ENCODE results near the gene SPATA21.

DNA sequence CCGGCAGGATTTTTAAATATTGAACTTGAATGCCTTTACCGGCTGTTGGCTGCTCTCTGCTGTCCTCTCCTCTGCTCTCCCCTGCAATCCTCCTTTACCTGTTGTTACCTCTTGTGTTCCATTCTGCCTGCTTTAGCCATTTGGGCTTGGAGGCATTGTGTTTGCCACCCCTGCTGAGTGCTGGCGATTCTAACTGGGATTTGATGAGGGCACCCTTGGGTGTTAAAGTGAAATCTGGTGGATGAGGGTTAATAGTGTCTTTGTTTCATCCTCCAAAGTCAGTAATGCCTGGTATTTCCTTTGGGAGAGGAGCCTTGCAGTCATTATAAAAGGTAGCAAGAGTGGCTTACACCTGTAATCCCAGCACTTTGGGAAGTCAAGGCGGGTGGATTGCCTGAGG, 60.3 kb downstream of the SPATA21 start:
- TF ChIP-seq, protein P1, sequence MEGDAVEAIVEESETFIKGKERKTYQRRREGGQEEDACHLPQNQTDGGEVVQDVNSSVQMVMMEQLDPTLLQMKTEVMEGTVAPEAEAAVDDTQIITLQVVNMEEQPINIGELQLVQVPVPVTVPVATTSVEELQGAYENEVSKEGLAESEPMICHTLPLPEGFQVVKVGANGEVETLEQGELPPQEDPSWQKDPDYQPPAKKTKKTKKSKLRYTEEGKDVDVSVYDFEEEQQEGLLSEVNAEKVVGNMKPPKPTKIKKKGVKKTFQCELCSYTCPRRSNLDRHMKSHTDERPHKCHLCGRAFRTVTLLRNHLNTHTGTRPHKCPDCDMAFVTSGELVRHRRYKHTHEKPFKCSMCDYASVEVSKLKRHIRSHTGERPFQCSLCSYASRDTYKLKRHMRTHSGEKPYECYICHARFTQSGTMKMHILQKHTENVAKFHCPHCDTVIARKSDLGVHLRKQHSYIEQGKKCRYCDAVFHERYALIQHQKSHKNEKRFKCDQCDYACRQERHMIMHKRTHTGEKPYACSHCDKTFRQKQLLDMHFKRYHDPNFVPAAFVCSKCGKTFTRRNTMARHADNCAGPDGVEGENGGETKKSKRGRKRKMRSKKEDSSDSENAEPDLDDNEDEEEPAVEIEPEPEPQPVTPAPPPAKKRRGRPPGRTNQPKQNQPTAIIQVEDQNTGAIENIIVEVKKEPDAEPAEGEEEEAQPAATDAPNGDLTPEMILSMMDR (IDR thresholded peaks at IDR 0.05) = no peak
- TF ChIP-seq POLR2A (IDR thresholded peaks at IDR 0.05) = no peak

Data from thyroid gland (tissue), 4 donors.